ENCODE measurements around the gene IQCF5. TPM values are rescaled to one million over a fixed set of nuclear protein-coding genes. Genes with fewer than 3 reads are reported as not detected.

IQCF5 gene
- total RNA-seq, 1 experiment from 2014 or later, result not detected

- H3K9me3 Mint-ChIP-seq, result no peaks in the 10 kb centered on the region; a peak in 1 of 5 replicates
These were observed 990 bp downstream of the IQCF5 start for GRCh38 chr3:51874411-51874810.

More at GRCh38 chr3:51874411-51874810, 990 bp downstream of the IQCF5 start:
- H3K79me1 ChIP-seq (ENCODE audit: insufficient read depth, low read depth, low read length, poor library complexity, severe bottlenecking), result no peaks in the 10 kb centered on the region
- H2BK12ac ChIP-seq (ENCODE audit: insufficient read length, low read depth, low read length), result no peak overlapping the region
- H3K4me2 ChIP-seq (ENCODE audit: insufficient read depth, insufficient read length, low read length), result no peak overlapping the region
- no peak overlapping the region for H2BK120ac ChIP-seq (ENCODE audit: low read depth, low read length, poor library complexity, severe bottlenecking)
- no peak overlapping the region for H3T11ph ChIP-seq (ENCODE audit: low read length)
- Mint-ChIP-seq H3K4me3 (no peak overlapping the region), H3K27ac (no peak overlapping the region), H3K36me3 (ENCODE audit: insufficient read depth in 1 of 3, low read depth in 3 of 3) (no peaks in the 10 kb centered on the region; a peak in 1 of 7 replicates), H3K27me3 (ENCODE audit: low read depth) (peaks cover 18% of the 10 kb centered on the region), H3K4me1 (peaks cover 0 to 6% of the 10 kb centered on the region in 2 experiments; a peak in 2 of 4 replicates)
- no peaks in the 10 kb centered on the region for H3K4me1 ChIP-seq (ENCODE audit: insufficient read depth, low read length)
- no peaks in the 10 kb centered on the region for H4K20me1 ChIP-seq (ENCODE audit: control insufficient read depth, insufficient read depth, insufficient read length)
- no peak overlapping the region for H3K4ac ChIP-seq (ENCODE audit: low read depth, low read length)
- H3K56ac ChIP-seq (ENCODE audit: insufficient read length, low read depth, low read length), result no peak overlapping the region
- H3K18ac ChIP-seq (ENCODE audit: insufficient read length, low read depth, low read length), result no peak overlapping the region
- no peak overlapping the region for H3K14ac ChIP-seq (ENCODE audit: insufficient read depth, low read length)
- H3K79me2 ChIP-seq (ENCODE audit: insufficient read depth, low read length), result no peaks in the 10 kb centered on the region
- H3K23ac ChIP-seq (ENCODE audit: insufficient read length, low read depth, low read length), result no peak overlapping the region
- no peak overlapping the region for H2BK20ac ChIP-seq (ENCODE audit: low read depth, low read length, poor library complexity, severe bottlenecking)
- H3K9ac ChIP-seq (ENCODE audit: extremely low read depth, insufficient read length, low read length), result no peak overlapping the region
- no peaks in the 10 kb centered on the region; the same call in 1 of the 2 replicates for H3K27me3 ChIP-seq (ENCODE audit: insufficient read depth, low read length)
- no peak overlapping the region for H3K27ac ChIP-seq (ENCODE audit: insufficient read length, low read depth, low read length)
- H2BK15ac ChIP-seq (ENCODE audit: low read depth, low read length), result no peak overlapping the region
- no peak overlapping the region for H4K91ac ChIP-seq (ENCODE audit: insufficient read length, low read depth, low read length)
- no peak overlapping the region for H2AK5ac ChIP-seq (ENCODE audit: insufficient read length, low read length)
- no CpG with 5 or more reads among the region's 2 CpGs for WGBS (ENCODE audit: extremely low coverage, insufficient read length, low lambda C conversion rate)
- no peak overlapping the region for H2BK5ac ChIP-seq (ENCODE audit: insufficient read length, low read length)
- H4K8ac ChIP-seq (replicated peaks; ENCODE audit: insufficient read length, low read depth, low read length), result no peak overlapping the region
- no peak for DNase-seq
- H2AFZ ChIP-seq (ENCODE audit: low read length), result no peak overlapping the region
- no peak for TF ChIP-seq CTCF (conservative IDR thresholded peaks at IDR 0.05)
- H4K5ac ChIP-seq (ENCODE audit: insufficient read length, low read depth, low read length), result no peak overlapping the region
- H3K9me3 ChIP-seq (ENCODE audit: control insufficient read depth, low read depth, low read length), result no peaks in the 10 kb centered on the region
- no peaks in the 10 kb centered on the region for H3K23me2 ChIP-seq (ENCODE audit: insufficient read length, low read depth, low read length, poor library complexity, severe bottlenecking)

Measured in H9 (cell line).